Measurements from ENCODE around the gene NUFIP2.
"Not testable (repeated sequence)": the region's sequence is repeated elsewhere in the genome, so short reads cannot be mapped to it uniquely, and the experiment has no call there.

The NUFIP2 gene

GRCh38 chr17:29278692-29279091 is 15.3 kb downstream of the NUFIP2 start:
- DNase-seq, result no peak

GRCh38 chr17:29273924-29274323 is 20.0 kb downstream of the NUFIP2 start:
- no peak for DNase-seq

- DNase-seq, result not testable (repeated sequence)
Measured at GRCh38 chr17:29271980-29272379, 22.0 kb downstream of the NUFIP2 start.

GRCh38 chr17:29263916-29264315 is 30.0 kb downstream of the NUFIP2 start:
- no peak for DNase-seq

GRCh38 chr17:29257756-29258155 is 36.2 kb downstream of the NUFIP2 start:
- DNase-seq, result no peak

GRCh38 chr17:29256735-29257466 is 37.0 kb downstream of the NUFIP2 start:
- DNase-seq, result no peak

GRCh38 chr17:29255926-29256522 is 37.9 kb downstream of the NUFIP2 start:
- no peak for DNase-seq

- DNase-seq, result no peak
Measured at GRCh38 chr17:29253037-29253436, 40.9 kb downstream of the NUFIP2 start.

GRCh38 chr17:29252101-29252791 is 41.7 kb downstream of the NUFIP2 start:
- DNase-seq, result peak in 1 of 3 experiments; percentile 19

- no peak for DNase-seq
Measured at GRCh38 chr17:29251184-29251583, 42.8 kb downstream of the NUFIP2 start.

GRCh38 chr17:29250666-29251065 is 43.3 kb downstream of the NUFIP2 start:
- DNase-seq, result no peak

- DNase-seq, result no peak
Measured at GRCh38 chr17:29248845-29249244, 45.1 kb downstream of the NUFIP2 start.

GRCh38 chr17:29247219-29247618 is 46.7 kb downstream of the NUFIP2 start:
- DNase-seq, result no peak

- no peak for DNase-seq
Measured at GRCh38 chr17:29246628-29247027, 47.3 kb downstream of the NUFIP2 start, which contains the start of gene CRYBA1. TSS of gene CRYBA1 (plus strand) at chr17:29246859. CDS start at chr17:29246864, 5 bp downstream.

GRCh38 chr17:29245401-29245800 is 48.5 kb downstream of the NUFIP2 start:
- no peak for DNase-seq

GRCh38 chr17:29243792-29244191 is 50.2 kb downstream of the NUFIP2 start:
- no peak for DNase-seq

GRCh38 chr17:29242790-29243189 is 51.2 kb downstream of the NUFIP2 start:
- DNase-seq, result no peak

- no peak for DNase-seq
Measured at GRCh38 chr17:29242051-29242450, 51.9 kb downstream of the NUFIP2 start.

- no peak for DNase-seq
Measured at GRCh38 chr17:29240968-29241963, 52.7 kb downstream of the NUFIP2 start.

- DNase-seq, result no peak
Measured at GRCh38 chr17:29240477-29240876, 53.5 kb downstream of the NUFIP2 start.

GRCh38 chr17:29238133-29238850 is 55.7 kb downstream of the NUFIP2 start:
- no peak for DNase-seq
